Effector CD8-positive, alpha-beta T cell (primary cell): ENCODE results near the gene ZNF665.
"Not testable (repeated sequence)": the region's sequence is repeated elsewhere in the genome, so short reads cannot be mapped to it uniquely, and the experiment has no call there.

Experiments
- DNase-seq: peaks from one replicate; lab custom pipeline; 2025; lab: John Stamatoyannopoulos, UW

ZNF665 gene

GRCh38 chr19:53157626-53158025, 35.5 kb downstream of the ZNF665 start:
- DNase-seq, result no peak

- DNase-seq, result no peak
Observed at GRCh38 chr19:53156850-53157249, 36.3 kb downstream of the ZNF665 start.

GRCh38 chr19:53147645-53148044, 45.5 kb downstream of the ZNF665 start:
- DNase-seq, result no peak

- DNase-seq, result no peak
Observed at GRCh38 chr19:53140351-53140750, 52.8 kb downstream of the ZNF665 start.

GRCh38 chr19:53136432-53136831, 56.7 kb downstream of the ZNF665 start:
- DNase-seq, result no peak

- DNase-seq, result peak; percentile 57
Observed at GRCh38 chr19:53132141-53132991, 60.8 kb downstream of the ZNF665 start, which contains the start of gene ZNF415. Gene ZNF415 (minus strand): TSS chr19:53132910. CDS start chr19:53122676, 10,234 bp downstream.

- DNase-seq, result no peak
Observed at GRCh38 chr19:53131727-53132126, 61.4 kb downstream of the ZNF665 start.

- no peak for DNase-seq
Observed at GRCh38 chr19:53131085-53131590, 62.0 kb downstream of the ZNF665 start.

- DNase-seq, result no peak
Observed at GRCh38 chr19:53130506-53130905, 62.7 kb downstream of the ZNF665 start.

GRCh38 chr19:53126733-53127526, 66.2 kb downstream of the ZNF665 start:
- DNase-seq, result not testable (repeated sequence)

- DNase-seq, result no peak
Observed at GRCh38 chr19:53123400-53123799, 69.8 kb downstream of the ZNF665 start.
